Measurements from ENCODE around the gene EIF4ENIF1. TPM values are rescaled to one million over a fixed set of nuclear protein-coding genes. Genes with fewer than 3 reads are reported as not detected.

Gene EIF4ENIF1
- total RNA-seq, 3 donors from 2014 or later = 25.0 to 42.0 (median 33.9) TPM

DNA sequence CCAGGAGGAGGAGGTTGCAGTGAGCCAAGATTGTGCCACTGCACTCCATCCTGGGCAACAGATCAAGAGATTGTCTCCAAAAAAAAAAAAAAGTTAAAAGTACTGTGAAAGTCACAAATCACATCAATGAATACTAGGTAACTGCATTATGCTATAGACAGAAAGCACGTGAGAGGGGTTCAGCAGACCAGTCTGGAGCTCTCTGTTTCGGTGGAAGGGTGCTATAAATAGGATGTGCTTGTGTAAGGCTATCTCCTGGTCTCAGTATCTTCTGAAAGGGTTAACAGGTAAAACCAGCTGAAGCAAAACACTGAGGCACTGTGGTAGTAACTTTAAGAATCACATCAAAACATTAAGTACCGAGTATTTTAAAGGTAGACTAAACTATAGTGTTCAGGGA lies 43.4 kb downstream of the EIF4ENIF1 start:
- intact Hi-C loops (cut with DNase I, micrococcal nuclease) = no loop called here
- TF ChIP-seq CTCF (IDR thresholded peaks at IDR 0.05) = no peak
- Histone ChIP-seq H3K9me3 (no peaks in the 10 kb centered on the region), H3K4me3 (no peak overlapping the region), H3K4me1 (ENCODE audit: low read depth) (no peaks in the 10 kb centered on the region), H3K36me3 (ENCODE audit: low read depth) (no peaks in the 10 kb centered on the region)
- DNase-seq (no peak), ATAC-seq (no peak)

DNA sequence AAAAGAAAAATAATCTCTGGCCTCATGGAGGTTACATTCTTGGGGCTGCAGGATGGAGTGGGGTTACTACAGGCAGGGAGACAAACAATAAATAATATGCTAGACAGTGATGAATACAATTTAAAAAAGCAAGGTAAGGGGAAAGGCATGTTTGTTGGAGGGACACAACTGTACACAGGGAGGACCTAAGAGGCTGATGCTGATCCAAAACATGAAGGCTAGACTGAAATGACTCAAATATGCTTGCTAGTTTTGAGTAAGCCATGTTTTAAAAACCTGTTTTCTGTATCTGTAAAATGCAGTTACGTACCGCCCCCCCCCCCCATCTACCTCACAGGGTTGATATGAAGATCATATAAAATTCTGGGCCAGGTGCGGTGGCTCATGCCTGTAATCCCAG lies 44.0 kb downstream of the EIF4ENIF1 start:
- no peak for TF ChIP-seq CTCF (IDR thresholded peaks at IDR 0.05)
- Histone ChIP-seq H3K4me1 (ENCODE audit: low read depth) (no peaks in the 10 kb centered on the region), H3K9me3 (no peaks in the 10 kb centered on the region), H3K36me3 (ENCODE audit: low read depth) (no peaks in the 10 kb centered on the region), H3K4me3 (no peak overlapping the region)
- ATAC-seq (no peak), DNase-seq (no peak)
- intact Hi-C loops (cut with DNase I, micrococcal nuclease) = no loop called here

DNA sequence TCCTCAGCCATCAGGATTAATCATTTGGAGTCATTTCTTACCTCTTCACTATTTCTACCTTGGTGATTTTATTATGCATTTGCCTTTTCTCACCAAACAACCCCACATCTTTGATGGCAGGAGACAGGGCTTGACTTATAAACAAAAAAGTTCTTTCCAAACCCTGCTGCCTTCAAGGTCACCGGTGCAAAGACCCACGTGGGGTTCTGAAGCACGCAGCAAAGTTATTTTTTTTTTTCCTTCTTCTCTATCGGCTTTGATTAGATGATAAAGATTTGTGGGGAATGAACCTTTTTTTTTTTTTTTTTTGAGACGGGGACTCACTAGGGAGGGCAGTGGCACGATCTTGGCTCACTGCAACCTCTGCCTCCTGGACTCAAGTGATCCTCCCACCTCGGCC lies 46.1 kb downstream of the EIF4ENIF1 start:
- H3K36me3 ChIP-seq (ENCODE audit: low read depth) = no peaks in the 10 kb centered on the region
- TF ChIP-seq CTCF (IDR thresholded peaks at IDR 0.05) = no peak
- no peak for ATAC-seq
- intact Hi-C loops (cut with DNase I, micrococcal nuclease) = no loop called here
- no peak for DNase-seq
- H3K4me3 ChIP-seq = no peak overlapping the region
- no peaks in the 10 kb centered on the region for H3K4me1 ChIP-seq (ENCODE audit: low read depth)
- no peaks in the 10 kb centered on the region for H3K9me3 ChIP-seq

DNA sequence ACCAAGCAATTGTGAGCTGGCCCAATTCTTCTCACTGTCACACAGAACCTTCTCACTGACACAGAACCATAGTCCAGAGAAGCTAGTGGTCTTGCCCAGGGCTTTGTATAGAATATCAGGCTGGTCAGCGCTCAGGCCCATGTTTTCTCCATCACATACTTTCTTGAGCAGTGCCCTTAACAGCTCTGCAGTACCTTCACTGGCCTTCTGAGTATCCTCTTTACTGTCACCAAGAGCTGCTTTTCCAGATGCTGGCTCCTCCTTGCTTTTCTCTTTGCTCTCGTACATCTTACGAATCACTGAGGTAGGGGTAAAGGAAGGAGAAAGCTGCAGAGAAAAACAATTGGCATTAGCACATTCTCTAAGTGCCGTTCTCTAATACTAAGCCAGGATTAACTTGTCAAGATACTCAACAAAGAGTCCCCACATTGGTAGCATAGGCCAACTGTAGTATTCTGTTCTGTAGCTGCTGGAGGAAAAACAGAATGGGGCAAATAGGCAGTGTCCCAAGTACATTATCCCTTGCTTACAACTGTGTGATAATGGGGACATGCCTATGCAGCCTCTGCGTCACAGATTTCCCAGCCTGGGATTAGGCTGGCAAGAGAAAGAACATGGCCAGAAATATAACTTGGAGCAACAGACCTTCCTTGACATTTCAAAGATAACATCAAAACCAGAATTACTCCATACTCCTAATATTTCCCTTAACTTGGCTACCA lies 46.7 kb downstream of the EIF4ENIF1 start:
- DNase-seq = no peak
- H3K4me3 ChIP-seq = no peak overlapping the region
- ATAC-seq = no peak
- TF ChIP-seq CTCF (IDR thresholded peaks at IDR 0.05) = no peak
- no peaks in the 10 kb centered on the region for H3K9me3 ChIP-seq
- no peaks in the 10 kb centered on the region for H3K36me3 ChIP-seq (ENCODE audit: low read depth)
- H3K4me1 ChIP-seq (ENCODE audit: low read depth) = no peaks in the 10 kb centered on the region
- intact Hi-C loops (cut with DNase I, micrococcal nuclease) = no loop called here

DNA sequence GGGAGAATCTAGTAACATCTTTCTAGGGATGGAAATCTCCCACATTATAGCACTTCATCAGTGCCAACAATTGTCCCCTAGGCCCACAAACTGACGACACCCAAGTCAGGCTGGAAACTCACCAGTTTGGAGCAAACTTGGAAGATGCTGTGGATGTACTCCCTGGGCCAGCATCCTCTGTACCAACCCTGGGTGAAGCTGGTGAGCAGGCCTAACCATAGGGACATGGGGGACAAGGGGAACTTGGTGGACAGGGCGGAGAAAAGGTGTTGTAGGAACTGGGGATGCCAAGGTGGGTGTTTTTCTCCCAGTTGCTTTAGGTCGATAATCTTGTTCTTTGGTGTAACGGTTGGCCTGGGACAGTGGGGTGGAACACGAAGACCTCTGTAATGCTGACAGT lies 48.0 kb downstream of the EIF4ENIF1 start:
- intact Hi-C loops (cut with DNase I, micrococcal nuclease) = no loop called here
- no peak overlapping the region for H3K4me3 ChIP-seq
- ATAC-seq (no peak), DNase-seq (no peak)
- H3K36me3 ChIP-seq (ENCODE audit: low read depth) = no peaks in the 10 kb centered on the region
- H3K9me3 ChIP-seq = no peaks in the 10 kb centered on the region
- no peaks in the 10 kb centered on the region for H3K4me1 ChIP-seq (ENCODE audit: low read depth)
- no peak for TF ChIP-seq CTCF (IDR thresholded peaks at IDR 0.05)

GRCh38 chr22:31440681-31441080 lies 49.0 kb downstream of the EIF4ENIF1 start:
- H3K36me3 ChIP-seq (ENCODE audit: low read depth) = no peaks in the 10 kb centered on the region
- ATAC-seq (no peak), DNase-seq (no peak)
- no peak overlapping the region for H3K4me3 ChIP-seq
- TF ChIP-seq CTCF (IDR thresholded peaks at IDR 0.05) = no peak
- no peaks in the 10 kb centered on the region for H3K9me3 ChIP-seq
- intact Hi-C loops (cut with DNase I, micrococcal nuclease) = no loop called here
- H3K4me1 ChIP-seq (ENCODE audit: low read depth) = no peaks in the 10 kb centered on the region
